Right lobe of liver (tissue), 6 donors: ENCODE data around the gene CCDC102A. TPM values are rescaled to one million over a fixed set of nuclear protein-coding genes. Genes with fewer than 3 reads are reported as not detected.

Experiments
- ATAC-seq, 4 donors: fragments of 200-7000 bp; cut with Tn5 transposase; one replicate each; pipeline ENCODE4 v1.9.1; 2020; ENCODE audit warnings: mild to moderate bottlenecking in 4 of 4, moderate library complexity in 4 of 4
- DNase-seq, 3 donors: peaks; one replicate each; pipeline ENCODE4 v3.0.0-alpha.2; 2020
- H3K27ac ChIP-seq, 3 donors: fragments of 200-600 bp; one replicate each; pipeline ENCODE4 v1.8.0; 2022
- H3K27me3 ChIP-seq, 2 donors: fragments of 200-600 bp; one replicate each; pipeline ENCODE4 v1.8.0; 2022
- H3K36me3 ChIP-seq, 4 donors: fragments of 200-600 bp; sonication (generic) in 1 of 4; one replicate each; pipeline versions ENCODE4 v1.5.1 to v1.8.0; 2017 to 2022; ENCODE audit warnings: control low read depth in 1 of 4
- H3K4me1 ChIP-seq, 4 donors: fragments of 200-600 bp; sonication (generic) in 1 of 4; one replicate each; pipeline versions ENCODE4 v1.5.1 to v1.8.0; 2017 to 2022; ENCODE audit warnings: control low read depth in 1 of 4
- H3K4me3 ChIP-seq, 3 donors: fragments of 200-600 bp; one replicate each; pipeline ENCODE4 v1.8.0; 2022
- H3K9me3 ChIP-seq, 4 donors: fragments of 200-600 bp; sonication (generic) in 1 of 4; one replicate each; pipeline versions ENCODE4 v1.5.1 to v1.8.0; 2017 to 2022; ENCODE audit warnings: control low read depth in 1 of 4
- POLR2A ChIP-seq: fragments of 450-650 bp; IDR thresholded peaks from one replicate; pipeline ENCODE4 v1.6.1; 2017; ENCODE audit warnings: antibody characterized with exemption, mild to moderate bottlenecking
- WGBS: methylation state at CpG from one replicate; pipeline ENCODE4 v1.1.6; 2018; ENCODE audit warnings: low coverage, low lambda C conversion rate; ENCODE audit not compliant: insufficient coverage; ENCODE audit errors: missing lambda C conversion rate; 5-methylcytosine and 5-hydroxymethylcytosine counted together
- intact Hi-C, 2 donors: fragments of 100-400 bp; cut with DNase I; formaldehyde crosslinking; loops; one replicate each; pipeline versions ENCODE4 v1.11.2 to v1.14.1; 2022
- total RNA-seq, 6 experiments: library from RNA; depleted of rRNA in 2 of 6; stranded (reverse); fragments of >200 nt in 2 of 6; fragmentation: NEBNext Ultra II Directional in 3 of 6; extraction: Animal tissue kit (Norgen Biotek cat#: 25700) in 3 of 6; gene quantifications; one replicate each; pipeline versions ENCODE4 v1.1.0 to v1.2.4, GENCODE V29; 2016 to 2023
- TF ChIP-seq, protein P1 (sequence below), 4 donors: fragments of 200-600 bp in 3 of 4; fragments of 450-650 bp in 1 of 4; IDR thresholded peaks; one replicate each; pipeline versions ENCODE4 v1.5.1 to v1.8.0; 2016 to 2022; ENCODE audit warnings: antibody characterized with exemption in 4 of 4, mild to moderate bottlenecking in 2 of 4
- donor health status: DM: no; HTN: yes; CAD: no.
- donor health status: DM: no; HTN: no; CAD: no.
- donor health status: DM: no; HTN: no; CAD: no.
- donor health status: DM: no; HTN: yes; CAD: no.
- donor health status: DM: no; HTN: yes; CAD: no.

CCDC102A gene
- total RNA-seq, 6 experiments from 2014 or later, result 0.97 to 1.9 (median 1.2) TPM

DNA sequence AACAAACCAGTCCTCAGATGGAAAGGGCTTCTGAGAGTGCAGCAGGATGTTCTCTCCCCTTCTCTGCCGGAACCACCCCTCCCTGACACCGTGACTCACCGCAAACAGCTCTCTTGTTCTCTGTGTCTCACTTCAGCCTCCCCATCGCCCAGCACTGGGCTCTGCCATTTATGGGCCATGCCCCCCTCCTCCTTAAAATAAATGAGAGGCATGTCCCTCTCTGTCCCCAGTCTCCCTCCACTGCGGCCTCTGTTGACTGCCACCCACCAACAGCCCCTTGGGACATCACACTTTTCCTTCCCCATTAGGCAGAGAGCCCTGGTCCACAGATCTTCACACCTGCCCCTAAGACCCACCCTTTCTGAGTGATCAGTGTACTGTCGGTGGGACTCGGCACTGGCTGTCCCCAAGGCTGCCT lies 6.3 kb downstream of the CCDC102A start:
- no peak for TF ChIP-seq POLR2A
- TF ChIP-seq, protein P1, sequence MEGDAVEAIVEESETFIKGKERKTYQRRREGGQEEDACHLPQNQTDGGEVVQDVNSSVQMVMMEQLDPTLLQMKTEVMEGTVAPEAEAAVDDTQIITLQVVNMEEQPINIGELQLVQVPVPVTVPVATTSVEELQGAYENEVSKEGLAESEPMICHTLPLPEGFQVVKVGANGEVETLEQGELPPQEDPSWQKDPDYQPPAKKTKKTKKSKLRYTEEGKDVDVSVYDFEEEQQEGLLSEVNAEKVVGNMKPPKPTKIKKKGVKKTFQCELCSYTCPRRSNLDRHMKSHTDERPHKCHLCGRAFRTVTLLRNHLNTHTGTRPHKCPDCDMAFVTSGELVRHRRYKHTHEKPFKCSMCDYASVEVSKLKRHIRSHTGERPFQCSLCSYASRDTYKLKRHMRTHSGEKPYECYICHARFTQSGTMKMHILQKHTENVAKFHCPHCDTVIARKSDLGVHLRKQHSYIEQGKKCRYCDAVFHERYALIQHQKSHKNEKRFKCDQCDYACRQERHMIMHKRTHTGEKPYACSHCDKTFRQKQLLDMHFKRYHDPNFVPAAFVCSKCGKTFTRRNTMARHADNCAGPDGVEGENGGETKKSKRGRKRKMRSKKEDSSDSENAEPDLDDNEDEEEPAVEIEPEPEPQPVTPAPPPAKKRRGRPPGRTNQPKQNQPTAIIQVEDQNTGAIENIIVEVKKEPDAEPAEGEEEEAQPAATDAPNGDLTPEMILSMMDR (IDR thresholded peaks at IDR 0.05), result no peak
- H3K4me1 ChIP-seq, result peaks cover 0 to 4% (median 0%) of the 10 kb centered on the region in 4 donors
- intact Hi-C loops, result no loop called here
- no peaks in the 10 kb centered on the region for H3K9me3 ChIP-seq
- DNase-seq, result peak in 2 of 3 donors; percentile 31 to 45
- no peak overlapping the region for H3K4me3 ChIP-seq
- ATAC-seq, result peak; percentile 37 to 59 (median 45)
- H3K27ac ChIP-seq, result peak overlapping the region in 1 of 3 donors; percentile 13
- H3K36me3 ChIP-seq, result no peaks in the 10 kb centered on the region
- no peaks in the 10 kb centered on the region for H3K27me3 ChIP-seq
- WGBS, result 45% methylated on average over 6 of the region's 7 CpGs

DNA sequence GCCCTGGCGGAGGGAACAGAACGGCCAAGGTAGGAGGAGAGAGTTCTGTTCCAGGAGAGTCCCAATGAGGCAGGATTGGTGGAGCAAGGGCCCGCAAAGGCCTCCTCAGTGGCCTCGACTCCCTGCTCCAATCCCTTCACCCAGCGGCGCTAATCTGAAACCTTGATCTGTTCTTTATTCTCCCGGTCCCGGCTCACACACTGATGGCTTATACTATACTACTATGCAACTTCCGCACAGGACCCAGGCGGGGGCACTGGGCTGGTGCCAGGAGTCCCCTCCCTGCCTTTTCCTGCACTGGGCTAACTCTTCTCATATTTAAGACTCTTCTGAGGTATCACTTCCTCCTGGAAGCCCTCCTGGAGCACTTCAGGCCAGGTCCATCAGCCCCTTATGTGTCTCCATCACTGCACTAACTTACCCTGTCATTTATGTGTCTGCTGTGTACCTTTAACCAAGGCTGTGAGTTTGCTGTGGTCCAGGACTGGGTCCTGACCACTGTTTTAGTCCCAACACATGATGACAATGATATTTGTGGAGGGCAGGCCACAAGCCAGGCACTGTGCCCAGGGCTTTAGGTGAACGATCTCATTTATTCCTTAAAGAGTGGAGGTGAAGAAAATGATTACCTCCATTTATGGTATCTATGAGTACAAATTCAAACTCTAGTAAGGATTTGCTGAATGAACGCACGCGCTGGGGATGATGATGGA lies 6.8 kb downstream of the CCDC102A start:
- DNase-seq (peak in 2 of 3 donors; percentile 20 to 40), ATAC-seq (no peak)
- Histone ChIP-seq H3K27ac (no peak overlapping the region), H3K36me3 (no peaks in the 10 kb centered on the region), H3K4me1 (peaks cover 0 to 4% (median 0%) of the 10 kb centered on the region in 4 donors), H3K9me3 (no peaks in the 10 kb centered on the region), H3K27me3 (no peaks in the 10 kb centered on the region), H3K4me3 (no peak overlapping the region)
- 68% methylated on average over 9 of the region's 14 CpGs for WGBS
- TF ChIP-seq, protein P1 (IDR thresholded peaks at IDR 0.05), result no peak
- no peak for TF ChIP-seq POLR2A
- intact Hi-C loops, result no loop called here

DNA sequence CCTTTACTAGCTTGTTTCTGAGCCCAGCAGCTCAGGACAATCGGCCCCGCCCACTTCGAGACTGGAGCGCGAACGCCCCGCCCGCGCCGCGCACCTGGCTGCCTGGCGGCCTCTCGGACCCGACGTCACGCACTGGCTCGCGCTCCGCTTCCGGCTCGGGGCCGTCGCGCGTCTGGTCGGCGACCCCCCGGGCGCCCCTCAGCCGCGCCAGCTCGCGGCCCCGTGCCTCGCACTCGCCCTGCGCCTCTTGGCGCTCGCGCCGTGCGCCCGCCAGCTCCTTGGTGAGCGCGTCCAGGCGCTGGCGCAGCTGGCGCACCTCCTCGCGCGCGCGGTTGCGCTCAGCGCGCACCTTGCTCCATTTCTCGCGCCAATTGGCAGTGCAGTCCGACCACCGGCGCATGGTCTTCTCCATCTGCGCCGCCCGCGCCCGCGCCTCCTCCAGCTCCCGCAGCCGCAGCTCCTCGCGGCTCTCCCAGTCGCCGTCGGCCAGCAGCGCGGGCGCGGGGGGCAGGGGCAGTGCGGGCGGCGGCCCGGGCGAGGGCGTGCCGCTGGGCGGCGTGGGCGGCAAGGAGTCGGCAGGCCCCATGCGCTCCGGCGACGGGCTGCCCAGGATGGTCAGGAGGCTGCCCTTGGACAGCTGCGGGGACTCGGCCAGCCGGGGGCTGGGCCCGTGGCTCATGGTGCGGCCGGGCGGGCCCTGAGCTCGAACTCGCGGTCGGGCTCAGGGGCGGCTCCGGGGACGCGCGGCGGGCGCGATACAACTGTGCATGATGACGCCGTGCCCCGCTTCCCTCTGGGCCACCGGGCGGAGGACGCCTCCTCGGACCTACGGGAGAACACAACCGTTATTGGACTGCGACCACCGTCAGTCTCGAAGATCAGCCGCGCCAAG lies 7.6 kb downstream of the CCDC102A start:
- peak overlapping the region in 1 of 3 donors; percentile 37 for H3K4me3 ChIP-seq
- intact Hi-C loops, result no loop called here
- 20% methylated on average over 2 of the region's 126 CpGs for WGBS
- H3K4me1 ChIP-seq, result peaks cover 0 to 4% (median 0%) of the 10 kb centered on the region in 4 donors
- TF ChIP-seq, protein P1 (IDR thresholded peaks at IDR 0.05), result no peak
- TF ChIP-seq POLR2A, result no peak
- no peaks in the 10 kb centered on the region for H3K36me3 ChIP-seq
- no peaks in the 10 kb centered on the region for H3K27me3 ChIP-seq
- ATAC-seq, result peak; percentile 6 to 44 (median 32)
- H3K9me3 ChIP-seq, result no peaks in the 10 kb centered on the region
- DNase-seq, result peak in 1 of 3 donors; percentile 62
- H3K27ac ChIP-seq, result no peak overlapping the region

DNA sequence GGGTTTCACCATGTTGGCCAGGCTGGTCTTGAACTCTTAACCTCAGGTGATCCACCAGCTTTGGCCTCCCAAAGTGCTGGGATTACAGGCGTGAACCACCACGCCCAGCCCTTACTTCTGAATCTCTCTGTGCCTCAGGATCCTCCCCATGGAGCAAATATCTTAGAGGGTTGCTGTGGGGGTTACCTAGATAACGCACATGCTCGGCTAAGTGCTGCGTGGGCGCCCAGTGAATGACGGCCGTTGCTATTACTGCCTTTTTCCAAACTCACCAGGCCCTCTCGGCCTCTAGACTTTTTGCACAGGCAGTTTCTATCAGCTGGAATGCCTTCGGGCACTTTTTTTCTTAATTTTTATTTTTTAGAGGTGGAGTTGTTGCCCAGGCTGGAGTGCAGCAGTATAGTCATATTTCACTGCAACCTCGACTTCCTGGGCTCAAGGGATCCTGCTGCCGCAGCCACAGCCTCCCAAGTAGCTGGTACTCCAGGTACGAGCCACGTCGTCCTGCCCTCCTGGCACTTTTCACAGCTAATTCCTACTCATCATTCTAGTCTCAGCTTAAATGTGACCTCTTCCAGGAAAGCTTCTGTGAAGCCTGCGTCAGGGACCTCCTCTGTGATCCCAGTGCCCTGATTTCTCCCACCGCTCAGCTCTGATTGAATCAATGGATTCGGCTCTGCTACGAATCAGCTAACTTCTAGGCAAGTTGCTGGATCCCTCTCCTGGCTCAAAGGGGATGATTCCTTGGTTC lies 8.6 kb downstream of the CCDC102A start:
- no peaks in the 10 kb centered on the region for H3K27me3 ChIP-seq
- DNase-seq (peak in 1 of 3 donors; percentile 23), ATAC-seq (no peak)
- H3K4me1 ChIP-seq, result peaks cover 0 to 4% (median 0%) of the 10 kb centered on the region in 4 donors
- TF ChIP-seq, protein P1 (IDR thresholded peaks at IDR 0.05), result no peak
- TF ChIP-seq POLR2A, result no peak
- no peak overlapping the region for H3K4me3 ChIP-seq
- no peak overlapping the region for H3K27ac ChIP-seq
- WGBS, result 91% methylated on average over 17 of the region's 19 CpGs
- intact Hi-C loops, result no loop called here
- no peaks in the 10 kb centered on the region for H3K36me3 ChIP-seq
- no peaks in the 10 kb centered on the region for H3K9me3 ChIP-seq
